Skin epidermis (tissue), 12 donors: ENCODE results near the gene RPTOR.

Source experiments
- H3K27ac ChIP-seq, 21 experiments: fragments of 200-600 bp; sonication (generic) in 11 of 21; one replicate each; pipeline ENCODE4 v1.5.0; 2020; ENCODE audit warnings: mild to moderate bottlenecking in 3 of 21, inconsistent platforms in 2 of 21, moderate library complexity in 2 of 21
- H3K4me3 ChIP-seq, 7 experiments: fragments of 200-600 bp; sonication (generic) in 2 of 7; one replicate each; pipeline ENCODE4 v1.5.0; 2020; ENCODE audit warnings: inconsistent platforms in 2 of 7, mild to moderate bottlenecking in 2 of 7, moderate library complexity in 1 of 7

RPTOR gene

GRCh38 chr17:80910043-80910442, 365.4 kb downstream of the RPTOR start:
- Histone ChIP-seq H3K27ac (no peak overlapping the region), H3K4me3 (no peak overlapping the region)

GRCh38 chr17:80912476-80912875, 367.8 kb downstream of the RPTOR start:
- H3K4me3 ChIP-seq, result no peak overlapping the region
- no peak overlapping the region for H3K27ac ChIP-seq

- H3K4me3 ChIP-seq, result no peak overlapping the region
Observed at GRCh38 chr17:80913928-80914821, 369.5 kb downstream of the RPTOR start.

GRCh38 chr17:80916246-80916645, 371.6 kb downstream of the RPTOR start:
- H3K27ac ChIP-seq, result no peak overlapping the region
- H3K4me3 ChIP-seq, result no peak overlapping the region

More at GRCh38 chr17:80913928-80914821, 369.5 kb downstream of the RPTOR start:
- no peak overlapping the region for H3K27ac ChIP-seq

GRCh38 chr17:80917716-80918560, 373.3 kb downstream of the RPTOR start:
- H3K27ac ChIP-seq, result no peak overlapping the region
- H3K4me3 ChIP-seq, result no peak overlapping the region

- no peak overlapping the region for H3K4me3 ChIP-seq
- H3K27ac ChIP-seq, result no peak overlapping the region
Observed at GRCh38 chr17:80918731-80919130, 374.1 kb downstream of the RPTOR start.

GRCh38 chr17:80919331-80920311, 375.0 kb downstream of the RPTOR start:
- H3K4me3 ChIP-seq, result no peak overlapping the region
- H3K27ac ChIP-seq, result peak overlapping the region in 3 of 21 experiments; percentile 7 to 20 (median 13)

GRCh38 chr17:80920441-80920840, 375.8 kb downstream of the RPTOR start:
- Histone ChIP-seq H3K27ac (peak overlapping the region in 1 of 21 experiments; percentile 7), H3K4me3 (no peak overlapping the region)

- H3K4me3 ChIP-seq, result no peak overlapping the region
- no peak overlapping the region for H3K27ac ChIP-seq
Observed at GRCh38 chr17:80921159-80921558, 376.5 kb downstream of the RPTOR start.

GRCh38 chr17:80921741-80922579, 377.3 kb downstream of the RPTOR start:
- no peak overlapping the region for H3K27ac ChIP-seq
- no peak overlapping the region for H3K4me3 ChIP-seq

GRCh38 chr17:80922580-80923160, 378.0 kb downstream of the RPTOR start:
- H3K27ac ChIP-seq, result no peak overlapping the region

GRCh38 chr17:80923211-80924110, 378.8 kb downstream of the RPTOR start:
- H3K4me3 ChIP-seq, result no peak overlapping the region
- H3K27ac ChIP-seq, result no peak overlapping the region

More at GRCh38 chr17:80922580-80923160, 378.0 kb downstream of the RPTOR start:
- no peak overlapping the region for H3K4me3 ChIP-seq

GRCh38 chr17:80924111-80924806, 379.6 kb downstream of the RPTOR start:
- no peak overlapping the region for H3K27ac ChIP-seq
- no peak overlapping the region for H3K4me3 ChIP-seq

- H3K27ac ChIP-seq, result no peak overlapping the region
- no peak overlapping the region for H3K4me3 ChIP-seq
Observed at GRCh38 chr17:80924807-80925610, 380.4 kb downstream of the RPTOR start.

- Histone ChIP-seq H3K4me3 (no peak overlapping the region), H3K27ac (no peak overlapping the region)
Observed at GRCh38 chr17:80925688-80926335, 381.2 kb downstream of the RPTOR start.
